ENCODE data around the gene CEP164. TPM values are rescaled to one million over a fixed set of nuclear protein-coding genes. Genes with fewer than 3 reads are reported as not detected.

Gene CEP164
- total RNA-seq, 1 donor from 2014 or later = 25.2 TPM

DNA sequence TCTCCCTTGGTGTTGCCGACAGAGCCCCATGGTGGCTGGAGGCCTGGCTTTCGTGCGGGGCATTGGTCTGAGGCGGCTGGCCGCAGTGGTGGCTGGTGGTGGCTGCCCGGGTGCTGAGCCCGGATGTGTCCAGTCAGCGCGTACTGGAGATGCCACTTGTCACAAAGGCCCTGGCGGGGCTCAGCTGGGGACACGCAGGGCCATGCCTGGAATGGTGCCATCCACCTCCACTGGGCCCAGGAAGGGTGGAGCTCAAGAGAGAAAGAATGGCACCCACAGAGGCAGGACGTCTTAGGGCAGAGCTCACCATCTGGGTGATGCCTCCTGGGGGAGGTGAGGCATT lies 92.5 kb downstream of the CEP164 start:
- ATAC-seq (no peak), DNase-seq (peak; percentile 58)
- Histone ChIP-seq H3K4me1 (no peaks in the 10 kb centered on the region), H3K27ac (no peak overlapping the region), H3K27me3 (no peaks in the 10 kb centered on the region), H3K4me3 (no peak overlapping the region), H3K9me3 (no peaks in the 10 kb centered on the region), H3K36me3 (no peaks in the 10 kb centered on the region)
- intact Hi-C loops (cut with DNase I) = loop anchor here (10.0 kb wide), 1 partner anchor 385 kb away; no protein-coding TSS in a partner anchor
- TF ChIP-seq CTCF (IDR thresholded peaks at IDR 0.05) = no peak

DNA sequence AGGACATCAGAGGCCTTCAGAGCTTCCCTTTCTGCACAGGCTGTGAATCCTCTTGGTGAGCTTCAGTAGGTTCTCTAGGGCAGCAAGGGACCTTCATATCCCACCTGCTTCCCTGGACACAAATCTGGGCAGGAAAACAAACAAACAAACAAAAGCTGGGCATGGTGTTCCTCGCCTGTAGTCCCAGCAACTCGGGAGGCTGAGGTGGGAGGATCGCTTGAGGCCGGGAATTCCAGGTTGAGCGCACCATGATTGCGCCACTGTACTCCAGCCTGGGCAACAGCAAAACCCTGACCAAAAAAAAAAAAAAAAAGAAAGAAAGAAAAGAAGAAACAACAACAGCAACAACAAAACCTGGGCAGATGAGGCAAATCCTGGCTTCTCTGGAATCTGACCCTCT lies 92.9 kb downstream of the CEP164 start:
- H3K27me3 ChIP-seq = no peaks in the 10 kb centered on the region
- H3K4me3 ChIP-seq = no peak overlapping the region
- H3K36me3 ChIP-seq = no peaks in the 10 kb centered on the region
- ATAC-seq (no peak), DNase-seq (peak; percentile 26)
- intact Hi-C loops (cut with DNase I) = loop anchor here (10.0 kb wide), 1 partner anchor 384 kb away; no protein-coding TSS in a partner anchor
- H3K27ac ChIP-seq = no peak overlapping the region
- H3K9me3 ChIP-seq = no peaks in the 10 kb centered on the region
- no peak for TF ChIP-seq CTCF (IDR thresholded peaks at IDR 0.05)
- H3K4me1 ChIP-seq = no peaks in the 10 kb centered on the region

- no peak for TF ChIP-seq CTCF (IDR thresholded peaks at IDR 0.05)
- Histone ChIP-seq H3K27ac (no peak overlapping the region), H3K27me3 (no peaks in the 10 kb centered on the region), H3K36me3 (no peaks in the 10 kb centered on the region), H3K4me1 (no peaks in the 10 kb centered on the region), H3K4me3 (no peak overlapping the region), H3K9me3 (no peaks in the 10 kb centered on the region)
- DNase-seq (peak; percentile 48), ATAC-seq (no peak)
- intact Hi-C loops (cut with DNase I) = loop anchor here (10.0 kb wide), 1 partner anchor 384 kb away; no protein-coding TSS in a partner anchor
Measured at GRCh38 chr11:117421041-117421440, 93.4 kb downstream of the CEP164 start.

DNA sequence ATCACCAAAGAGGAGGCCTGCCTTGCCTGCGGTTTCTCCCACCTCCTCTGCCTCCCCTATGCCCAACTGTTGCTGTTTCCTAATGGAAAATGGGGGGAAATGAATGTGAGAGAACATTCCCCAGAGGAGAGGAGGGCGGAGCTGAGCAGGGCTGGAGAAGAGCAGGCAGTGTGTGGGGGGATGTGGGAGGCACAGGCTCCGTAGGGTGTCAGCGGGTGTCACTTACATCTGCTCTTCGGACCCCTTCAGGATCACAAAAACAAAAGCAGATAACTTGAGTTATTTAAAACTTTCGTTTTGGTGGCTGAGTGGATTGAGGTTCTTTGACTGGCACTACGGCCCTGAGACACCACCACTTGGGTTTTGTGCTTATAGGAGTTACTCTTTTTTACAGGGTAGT lies 93.8 kb downstream of the CEP164 start:
- H3K27ac ChIP-seq = no peak overlapping the region
- H3K4me3 ChIP-seq = no peak overlapping the region
- H3K36me3 ChIP-seq = no peaks in the 10 kb centered on the region
- peak; percentile 18 for DNase-seq
- TF ChIP-seq CTCF (IDR thresholded peaks at IDR 0.05) = no peak
- H3K27me3 ChIP-seq = no peaks in the 10 kb centered on the region
- H3K4me1 ChIP-seq = no peaks in the 10 kb centered on the region
- no peak for ATAC-seq
- no peaks in the 10 kb centered on the region for H3K9me3 ChIP-seq
- intact Hi-C loops (cut with DNase I) = loop anchor here (10.0 kb wide), 1 partner anchor 383 kb away; no protein-coding TSS in a partner anchor

GRCh38 chr11:117423046-117423575 lies 95.5 kb downstream of the CEP164 start:
- intact Hi-C loops (cut with DNase I) = loop anchor here (10.0 kb wide), 1 partner anchor 382 kb away; no protein-coding TSS in a partner anchor
- no peak for ATAC-seq
- H3K27me3 ChIP-seq = no peaks in the 10 kb centered on the region

More at GRCh38 chr11:117423046-117423575, 95.5 kb downstream of the CEP164 start:
- Histone ChIP-seq H3K4me1 (no peaks in the 10 kb centered on the region), H3K27ac (no peak overlapping the region), H3K36me3 (no peaks in the 10 kb centered on the region), H3K9me3 (no peaks in the 10 kb centered on the region), H3K4me3 (no peak overlapping the region)
- TF ChIP-seq CTCF (IDR thresholded peaks at IDR 0.05) = no peak
- DNase-seq = peak; percentile 35
